Measurements from ENCODE around the gene KLF15.

The KLF15 gene

DNA sequence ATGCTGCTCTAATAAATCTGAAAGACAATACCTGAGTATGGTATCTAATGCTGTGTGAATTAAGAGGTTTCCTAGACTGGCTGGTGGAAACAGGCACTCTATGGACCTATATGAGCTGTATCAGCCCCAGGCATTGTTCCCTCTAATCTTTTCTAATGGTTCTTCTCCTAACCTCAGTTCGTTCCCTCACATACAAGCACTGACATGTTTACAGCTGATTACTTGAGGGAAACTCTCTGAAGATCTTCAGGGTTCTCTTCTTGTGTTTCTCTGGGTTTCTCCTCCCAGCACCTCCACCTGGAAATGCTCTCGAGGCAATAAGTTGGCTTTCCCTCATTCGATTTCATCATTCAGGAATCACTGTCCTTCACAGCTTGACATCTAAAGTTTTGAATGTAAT lies 52.9 kb downstream of the KLF15 start:
- no peak for DNase-seq

DNA sequence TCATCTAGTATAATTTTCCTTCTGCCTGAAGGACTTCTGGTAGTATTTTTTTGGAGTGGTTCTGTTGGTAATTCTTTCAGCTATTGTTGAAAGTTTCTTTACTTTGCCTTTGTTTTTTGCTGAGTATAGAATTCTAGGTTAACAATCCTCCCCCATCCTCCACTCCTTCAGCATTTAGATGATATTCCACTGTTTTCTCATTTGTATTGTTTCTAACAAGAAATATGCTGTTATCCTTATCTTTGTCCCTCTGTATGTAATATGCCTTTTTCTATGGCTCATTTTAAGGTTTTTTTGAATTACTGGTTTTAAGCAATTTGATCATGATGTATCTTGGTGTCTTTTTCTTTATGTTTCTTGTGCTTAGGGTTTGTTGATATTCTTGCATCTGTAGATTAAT lies 53.9 kb downstream of the KLF15 start:
- no peak for DNase-seq

DNA sequence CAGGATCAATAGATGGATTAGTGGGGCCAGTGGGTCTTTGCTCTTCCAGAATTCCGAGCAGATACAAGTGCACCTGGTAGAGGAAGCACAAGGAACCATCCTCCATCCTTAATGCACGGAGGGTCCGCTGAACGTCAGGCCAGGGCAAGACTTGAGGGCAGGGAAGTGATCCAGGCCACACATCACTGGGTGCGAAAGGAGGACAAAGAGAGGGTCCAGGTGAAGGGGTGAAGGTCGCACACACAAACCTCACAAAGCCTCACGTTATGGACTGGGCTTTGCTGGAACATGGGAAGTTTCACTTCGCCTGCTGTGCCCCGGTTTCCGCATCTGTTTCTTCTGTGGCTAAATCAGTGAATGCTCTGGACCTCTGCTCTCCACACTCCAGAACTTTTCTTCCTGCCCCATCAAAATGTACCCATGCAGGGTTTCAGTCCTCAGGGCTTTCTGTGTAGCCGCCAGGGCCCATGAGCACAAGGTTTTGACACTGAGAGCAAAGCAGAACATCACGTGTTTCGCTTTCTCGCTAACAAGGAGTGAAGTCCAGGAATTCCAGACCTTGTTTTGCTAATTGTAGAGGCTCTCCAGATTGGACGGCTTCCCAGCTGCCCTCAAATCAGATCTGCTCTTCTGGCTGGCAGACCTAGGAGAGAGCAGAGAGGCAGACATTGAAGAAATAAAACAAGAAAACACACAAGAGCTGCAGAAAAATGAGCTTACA lies 56.3 kb downstream of the KLF15 start:
- no peak for DNase-seq

DNA sequence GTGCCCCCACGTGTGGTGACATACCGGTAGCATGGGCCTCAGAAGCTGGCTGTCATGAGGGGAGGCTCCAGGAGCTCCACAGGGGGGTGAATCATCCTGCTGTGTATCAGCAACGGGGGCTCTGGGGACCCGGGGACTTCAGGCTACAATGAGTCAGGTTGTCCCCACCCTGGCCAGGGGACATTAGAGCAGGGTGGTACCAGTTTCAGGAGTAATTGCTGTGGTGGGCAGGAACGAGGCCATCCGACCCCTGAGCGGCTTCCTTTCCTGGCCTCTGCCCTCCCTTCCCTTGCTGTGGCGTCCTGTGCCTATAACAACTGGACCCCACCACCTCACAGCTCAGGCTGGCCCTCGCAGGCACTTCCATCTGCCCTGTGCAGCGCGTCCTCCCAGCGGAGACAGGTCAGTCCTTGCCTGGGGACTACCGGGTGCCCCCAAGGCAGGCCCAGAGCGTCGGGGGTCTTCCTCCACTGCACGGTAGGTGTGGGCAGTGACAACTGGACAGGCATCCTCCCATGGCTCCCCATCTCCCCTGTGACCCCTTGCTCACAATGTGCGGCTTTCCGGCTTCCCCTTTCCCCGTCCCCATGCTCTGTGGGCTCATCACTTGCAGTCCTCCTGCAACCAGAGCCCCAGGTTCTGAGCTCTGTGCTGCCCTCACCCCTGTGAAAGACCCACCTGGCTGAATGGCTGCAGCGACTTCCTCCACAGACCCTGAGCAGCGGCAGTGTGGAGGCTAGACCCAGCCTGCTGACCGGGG lies 57.0 kb downstream of the KLF15 start:
- DNase-seq, result no peak

DNA sequence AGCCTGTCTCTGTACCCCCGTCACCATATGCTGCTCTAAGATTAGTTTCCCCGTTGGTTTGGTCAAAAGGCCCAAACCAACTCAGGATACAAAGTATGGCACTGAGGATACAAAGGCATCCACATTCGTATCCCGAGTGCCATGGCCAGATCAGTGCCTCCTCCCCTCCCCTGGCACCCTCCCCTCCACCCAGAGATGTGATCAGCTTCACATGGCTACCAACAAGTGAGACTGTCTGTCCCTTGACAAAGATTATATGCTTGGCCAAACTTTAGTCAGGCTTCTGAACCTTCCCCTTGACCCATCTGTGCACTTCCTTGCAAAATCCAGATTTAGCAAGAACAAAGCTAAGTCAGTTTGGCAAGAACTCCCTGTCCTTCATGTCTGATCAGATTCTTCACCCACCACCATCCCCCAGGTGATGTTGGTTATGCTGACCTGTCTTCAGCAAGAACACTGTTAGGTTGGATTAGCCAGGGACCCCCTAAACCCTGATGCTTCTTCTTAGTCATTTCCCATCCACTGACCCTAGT lies 61.7 kb downstream of the KLF15 start:
- no peak for DNase-seq

DNA sequence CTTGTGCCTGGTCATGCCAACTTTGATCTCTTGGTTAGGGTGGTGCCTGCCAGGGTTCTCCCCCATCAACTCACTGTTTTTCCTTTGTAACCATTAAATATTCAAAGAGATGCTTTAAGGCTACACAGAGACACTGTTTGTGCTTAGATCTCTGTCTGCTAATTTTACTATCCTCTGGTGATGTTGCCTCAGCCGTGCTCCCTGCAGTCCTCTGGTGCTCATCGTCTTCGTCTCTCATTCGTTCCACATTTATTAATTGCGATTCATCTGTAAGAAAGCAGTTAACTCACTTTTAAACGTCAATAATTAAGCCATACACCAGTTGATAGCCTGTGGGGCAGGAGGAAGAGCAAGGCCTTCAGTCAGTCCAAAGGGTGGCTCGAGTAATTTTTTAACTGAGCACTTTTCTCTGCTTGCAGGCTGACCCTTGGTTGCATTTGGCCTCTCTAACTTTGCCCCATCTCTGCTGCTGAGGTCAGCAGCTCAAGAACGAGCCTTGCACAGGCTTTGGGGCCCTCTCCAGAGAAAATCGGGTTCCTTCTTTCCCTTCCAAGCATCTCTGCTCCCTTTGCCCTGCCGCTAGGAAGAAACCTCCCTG lies 62.9 kb downstream of the KLF15 start:
- no peak for DNase-seq

DNA sequence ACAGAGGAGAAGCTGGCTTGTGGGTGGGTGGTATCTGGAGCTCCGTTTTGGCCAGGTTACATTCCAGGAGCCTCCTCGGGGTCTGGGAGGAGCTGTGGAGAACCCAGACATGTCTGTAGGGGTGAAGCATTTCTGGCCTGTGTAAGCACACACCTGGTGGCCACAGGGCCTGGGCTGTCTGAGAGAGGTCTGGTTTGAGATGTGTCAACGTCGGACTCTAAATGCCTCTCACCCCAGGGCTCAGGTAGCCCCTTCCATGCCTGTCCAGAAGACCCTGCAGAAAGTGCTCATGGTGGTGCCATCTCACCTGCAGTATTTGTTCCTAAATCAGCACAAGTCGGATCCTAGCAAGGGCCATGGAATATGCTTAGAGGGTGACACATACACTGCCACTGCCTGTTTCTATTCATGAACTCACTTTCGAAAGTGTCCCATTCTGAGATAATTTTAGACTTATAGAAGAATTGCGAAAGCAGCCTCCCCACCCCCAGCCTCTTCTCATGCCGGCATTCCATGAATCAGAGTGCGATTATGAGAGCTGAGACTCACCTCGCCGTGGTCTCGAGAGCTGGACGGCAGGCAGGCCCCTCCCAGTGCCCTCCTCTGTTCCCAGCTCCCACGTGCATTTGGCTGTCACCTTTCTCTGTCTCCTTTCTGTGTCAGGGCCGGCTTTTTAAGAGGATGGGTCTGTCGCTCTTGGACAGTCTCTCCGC lies 63.7 kb downstream of the KLF15 start:
- DNase-seq, result no peak

All from NCI-H2171 treated with DMSO at 0.1 percent for 48 hours (cell line).